Activated naive CD4-positive, alpha-beta T cell treated with anti-CD3 and anti-CD28 coated beads, Interleukin-2, amount 50 U/mL, for 72 hours (primary cell): ENCODE results near the gene SPATA20. TPM values are rescaled to one million over a fixed set of nuclear protein-coding genes. Genes with fewer than 3 reads are reported as not detected.

Source experiments
- ATAC-seq, 2 donors: fragments of 150-1000 bp; cut with Tn5 transposase; 2 replicates each; pipeline ENCODE4 v1.10.0; 2021; ENCODE audit warnings: mild to moderate bottlenecking in 2 of 2, moderate library complexity in 2 of 2
- DNase-seq, 2 donors: peaks; one replicate each; pipeline ENCODE4 v3.0.0; 2021 to 2022; ENCODE audit warnings: low spot score in 2 of 2
- H3K27ac Mint-ChIP-seq, 2 donors: one replicate each; pipeline ENCODE4 v1.8.0; 2022; ENCODE audit warnings: mild to moderate bottlenecking in 2 of 2, mixed read lengths in 2 of 2
- H3K36me3 Mint-ChIP-seq, 2 donors: one replicate each; pipeline ENCODE4 v1.8.0; 2022; ENCODE audit warnings: mixed read lengths in 2 of 2
- H3K9me3 Mint-ChIP-seq, 2 donors: one replicate each; pipeline ENCODE4 v1.8.0; 2022; ENCODE audit warnings: mixed read lengths in 2 of 2
- total RNA-seq, 2 donors: library from RNA; stranded (reverse); gene quantifications; one replicate each; pipeline ENCODE4 v1.2.3, GENCODE V29; 2022

SPATA20 gene
- total RNA-seq, result 10 to 100 TPM; 11.4 to 18.6 TPM

DNA sequence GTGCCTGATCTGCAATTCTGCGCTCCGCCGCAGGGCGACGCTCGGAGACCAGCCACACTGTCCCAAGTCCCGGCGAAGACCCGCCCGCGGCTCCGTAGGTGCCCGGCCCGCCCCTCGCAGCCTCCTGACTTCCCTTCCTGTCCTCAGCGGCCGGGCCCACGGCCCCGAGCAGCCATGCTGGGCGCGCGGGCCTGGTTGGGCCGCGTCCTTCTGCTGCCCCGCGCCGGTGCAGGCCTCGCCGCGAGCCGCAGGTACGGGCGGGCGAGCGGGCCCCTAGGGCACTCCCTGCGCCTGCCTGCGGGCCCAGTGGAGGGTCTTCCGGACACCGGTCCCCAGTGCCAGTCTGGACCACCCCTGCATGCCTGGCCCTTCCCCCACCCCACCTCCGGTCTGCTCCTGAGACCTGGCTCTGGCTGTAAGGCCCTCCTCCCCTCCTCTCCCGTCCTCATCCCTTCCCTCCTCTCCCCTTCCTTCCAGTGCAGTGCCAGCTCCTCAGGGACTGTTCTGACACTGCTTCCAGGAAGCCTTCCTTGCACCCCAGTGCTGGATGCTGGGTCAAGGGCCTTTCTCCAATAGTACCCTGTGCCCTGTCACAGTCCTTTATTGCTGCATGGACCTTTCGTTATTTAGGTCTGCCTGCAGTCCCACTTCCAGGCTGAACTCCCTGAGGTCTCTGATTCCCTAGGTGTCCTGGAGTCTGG is at the start of gene SPATA20:
SPATA20 (plus strand) TSS at position 140 of the 701 bp plus-strand sequence; CDS start at position 175, 35 bp downstream.
- no peaks in the 10 kb centered on the region for H3K9me3 Mint-ChIP-seq
- peak; percentile 88 to 89 for DNase-seq
- H3K36me3 Mint-ChIP-seq, result no peaks in the 10 kb centered on the region
- ATAC-seq, result peak; percentile 90 to 91
- peak within 1 kb of the TSS in 1 of 2 donors; percentile 60 for H3K27ac Mint-ChIP-seq

DNA sequence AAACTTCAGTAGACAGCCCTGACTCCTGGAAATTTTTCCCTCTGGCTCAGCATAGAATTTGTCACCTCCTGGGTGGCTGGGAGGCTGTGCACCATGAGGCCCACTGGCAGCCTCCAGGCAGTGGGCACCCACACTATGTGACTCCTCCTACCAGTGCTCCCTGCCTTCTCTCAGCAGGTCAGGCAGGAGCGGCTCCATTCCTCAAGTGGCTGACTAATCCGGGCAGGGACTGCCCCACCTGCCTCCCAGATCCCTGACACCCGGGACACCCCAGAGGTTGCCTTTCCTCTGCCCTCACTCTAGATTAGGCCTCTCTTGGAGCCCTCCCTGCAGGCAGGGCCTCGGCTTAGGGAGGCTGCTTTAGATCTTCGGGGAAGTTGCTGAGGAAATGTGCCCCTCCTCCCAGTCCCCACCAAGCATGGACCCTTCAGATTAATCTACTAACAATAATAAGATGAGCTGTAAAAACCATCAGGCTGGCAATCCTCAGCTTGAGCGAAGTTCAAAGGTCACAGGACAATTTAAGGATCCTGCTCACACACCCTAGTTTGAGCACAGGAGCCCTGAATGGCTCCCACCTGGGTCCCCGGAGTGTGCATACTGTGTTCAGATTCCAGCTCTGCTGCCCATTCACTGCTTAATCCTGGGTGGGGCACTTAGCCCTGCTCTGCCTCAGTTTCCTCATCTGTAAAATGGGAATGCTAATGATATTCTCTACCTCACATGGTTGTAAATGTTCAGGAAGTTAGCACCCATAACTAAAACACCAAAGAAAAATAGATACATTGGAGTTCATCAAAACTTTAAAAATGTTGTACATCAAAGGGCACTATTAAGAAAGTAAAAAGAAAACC is 48.7 kb upstream of the SPATA20 start:
- Mint-ChIP-seq H3K27ac (no peak overlapping the region), H3K9me3 (no peaks in the 10 kb centered on the region), H3K36me3 (no peaks in the 10 kb centered on the region)
- ATAC-seq, result no peak
- DNase-seq, result no peak

GRCh38 chr17:50499270-50499669 is 47.7 kb upstream of the SPATA20 start:
- no peak for ATAC-seq
- DNase-seq, result no peak
- Mint-ChIP-seq H3K27ac (no peak overlapping the region), H3K9me3 (no peaks in the 10 kb centered on the region), H3K36me3 (no peaks in the 10 kb centered on the region)

- ATAC-seq, result no peak
- H3K36me3 Mint-ChIP-seq, result no peaks in the 10 kb centered on the region
- H3K9me3 Mint-ChIP-seq, result no peaks in the 10 kb centered on the region
- DNase-seq, result no peak
- no peak overlapping the region for H3K27ac Mint-ChIP-seq
Observed at GRCh38 chr17:50499721-50500120, 47.3 kb upstream of the SPATA20 start.

DNA sequence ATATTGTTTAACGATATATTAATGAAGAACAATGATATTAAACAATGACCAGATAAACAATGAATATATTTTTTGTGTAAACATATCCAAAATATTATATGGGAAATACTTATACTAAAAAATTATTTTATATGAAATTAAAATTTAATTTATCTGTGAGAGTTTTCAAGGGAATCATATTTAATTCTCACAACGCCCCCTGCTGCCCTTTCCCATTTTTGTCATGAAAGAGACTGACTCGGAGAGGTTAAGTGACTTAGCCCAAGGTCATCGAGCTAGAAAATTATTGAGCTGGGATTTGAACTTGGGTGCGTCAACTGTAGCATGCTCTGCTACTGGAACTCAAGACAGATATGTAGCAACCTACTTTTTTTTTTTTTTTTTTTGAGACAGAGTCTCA is 45.9 kb upstream of the SPATA20 start:
- no peak for ATAC-seq
- Mint-ChIP-seq H3K9me3 (no peaks in the 10 kb centered on the region), H3K36me3 (no peaks in the 10 kb centered on the region), H3K27ac (no peak overlapping the region)
- DNase-seq, result peak in 1 of 2 donors; percentile 35

DNA sequence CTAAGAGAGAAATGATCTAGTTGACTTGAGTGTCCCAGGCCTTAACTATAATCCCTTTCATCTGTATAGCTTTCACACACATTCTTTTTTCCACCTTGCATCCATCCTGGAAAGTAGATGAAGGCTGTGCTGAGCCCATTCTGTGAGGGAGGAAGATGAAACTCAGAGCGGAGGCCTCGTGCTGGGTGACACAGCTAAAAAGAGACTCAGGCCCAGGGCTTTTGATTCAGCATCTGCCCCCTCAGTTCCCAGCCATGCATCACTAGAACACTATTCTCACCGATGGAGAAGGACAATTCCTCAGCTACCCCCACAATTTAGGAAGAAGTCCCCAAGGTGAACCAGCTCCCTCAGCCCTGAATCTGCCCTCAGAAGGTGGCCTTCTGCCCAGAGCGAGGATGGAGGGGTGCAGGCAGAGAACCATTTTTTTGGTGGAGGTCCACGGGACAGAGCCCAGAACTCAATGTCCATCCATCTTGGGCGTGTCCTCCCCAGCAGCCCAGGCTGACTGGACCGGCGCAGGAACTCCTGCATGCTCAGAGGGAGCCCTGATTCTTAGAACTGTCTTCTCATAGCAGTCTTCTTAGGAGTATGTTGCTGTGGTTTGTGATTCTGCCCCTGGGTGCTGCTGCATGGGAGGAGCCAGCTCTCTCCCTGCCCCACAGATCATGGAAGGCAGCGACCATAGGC is 44.5 kb upstream of the SPATA20 start:
- DNase-seq, result no peak
- H3K27ac Mint-ChIP-seq, result no peak overlapping the region
- ATAC-seq, result no peak
- H3K9me3 Mint-ChIP-seq, result no peaks in the 10 kb centered on the region
- no peaks in the 10 kb centered on the region for H3K36me3 Mint-ChIP-seq

GRCh38 chr17:50505591-50506130 is 41.3 kb upstream of the SPATA20 start:
- no peak overlapping the region for H3K27ac Mint-ChIP-seq
- H3K9me3 Mint-ChIP-seq, result no peaks in the 10 kb centered on the region
- H3K36me3 Mint-ChIP-seq, result no peaks in the 10 kb centered on the region
- ATAC-seq (no peak), DNase-seq (no peak)

- Mint-ChIP-seq H3K36me3 (no peaks in the 10 kb centered on the region), H3K27ac (no peak overlapping the region), H3K9me3 (no peaks in the 10 kb centered on the region)
- ATAC-seq, result no peak
- no peak for DNase-seq
Observed at GRCh38 chr17:50506298-50506697, 40.7 kb upstream of the SPATA20 start.

DNA sequence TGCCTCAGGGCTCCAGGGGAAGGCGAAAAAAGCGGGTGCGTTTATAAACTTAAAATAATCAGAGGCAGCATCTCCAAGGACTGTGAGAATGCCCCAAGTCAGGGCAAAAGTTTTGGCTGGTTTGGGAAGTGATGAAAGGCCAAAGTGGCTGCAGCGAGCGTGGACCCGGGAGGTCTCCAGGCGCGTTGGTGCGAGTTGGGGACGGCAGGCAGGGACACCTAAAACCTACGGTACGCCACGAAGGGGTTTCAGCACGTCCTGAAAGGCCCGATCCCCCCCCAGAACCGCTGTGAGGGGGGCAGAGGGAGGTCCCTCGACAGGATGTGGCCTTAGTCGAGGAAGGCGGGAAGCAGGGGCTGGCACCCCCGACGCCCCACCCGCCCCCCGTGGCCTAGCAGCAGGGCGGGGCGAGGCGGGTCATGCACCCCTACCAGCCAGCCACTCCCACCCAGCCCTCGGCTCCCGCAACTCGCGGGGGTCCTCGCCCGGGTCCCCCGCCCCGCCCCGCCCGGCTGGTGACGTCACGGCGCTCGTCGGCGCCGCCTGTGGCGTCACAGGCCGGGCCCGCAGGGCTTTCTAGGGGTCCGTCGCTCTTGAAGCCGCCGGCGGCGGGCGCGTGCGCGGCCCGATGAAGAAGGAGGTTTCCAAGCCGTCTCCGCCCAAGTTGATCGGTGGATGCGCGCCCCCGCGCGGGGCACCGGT is 39.0 kb upstream of the SPATA20 start, which contains the start of gene MYCBPAP:
MYCBPAP (plus strand) TSS at position 569 of the 702 bp plus-strand sequence. CDS start 236 bp downstream, outside the sequence.
- DNase-seq, result peak; percentile 66 to 71
- ATAC-seq, result peak; percentile 46 to 49
- Mint-ChIP-seq H3K9me3 (no peaks in the 10 kb centered on the region), H3K36me3 (no peaks in the 10 kb centered on the region), H3K27ac (peak within 1 kb of the TSS; percentile 85 to 95)

DNA sequence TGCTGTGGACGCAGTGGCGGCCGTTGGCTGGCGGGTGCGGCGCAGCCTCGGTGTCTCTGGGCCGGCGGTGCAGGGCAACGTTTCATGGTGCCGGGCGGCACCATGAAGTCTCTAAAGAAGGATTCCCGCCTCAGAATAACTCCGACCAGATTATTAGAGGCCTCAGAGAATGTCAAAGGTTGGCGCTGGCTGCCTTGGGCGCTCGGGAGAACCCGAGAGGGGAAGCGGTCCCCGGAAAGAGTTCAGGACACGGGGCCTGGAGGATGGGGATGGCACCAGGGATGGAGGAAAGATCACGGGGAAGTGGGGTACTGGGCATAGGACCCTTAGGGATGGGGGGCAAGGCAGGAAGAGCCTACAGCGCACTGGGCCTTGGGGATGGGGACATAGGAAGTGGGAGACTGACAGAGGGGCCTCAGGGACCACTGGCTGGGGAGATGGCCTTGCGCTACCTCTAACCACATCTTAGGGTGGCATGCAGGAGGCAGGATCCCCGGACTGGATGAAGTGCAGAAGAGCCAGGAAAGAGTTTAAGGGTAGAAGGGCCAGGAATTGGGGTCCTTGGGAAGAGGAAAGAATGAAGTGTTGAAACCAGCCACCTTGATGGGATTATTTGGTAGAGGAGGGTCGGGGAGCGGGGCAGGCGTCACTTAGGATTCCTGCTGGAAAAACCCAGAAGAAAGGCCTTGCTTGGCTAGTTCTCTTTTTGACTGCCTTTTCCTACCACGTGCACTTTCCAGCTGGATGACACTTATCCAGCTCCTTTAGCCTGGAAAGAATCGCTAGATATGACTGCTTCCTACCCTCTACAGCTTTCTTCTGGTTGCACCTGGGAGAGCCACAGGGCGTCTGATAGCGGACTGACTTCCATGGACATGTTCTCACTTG is 38.2 kb upstream of the SPATA20 start:
- ATAC-seq (no peak), DNase-seq (no peak)
- Mint-ChIP-seq H3K36me3 (no peaks in the 10 kb centered on the region), H3K27ac (peak overlapping the region in 1 of 2 donors; percentile 85), H3K9me3 (no peaks in the 10 kb centered on the region)

DNA sequence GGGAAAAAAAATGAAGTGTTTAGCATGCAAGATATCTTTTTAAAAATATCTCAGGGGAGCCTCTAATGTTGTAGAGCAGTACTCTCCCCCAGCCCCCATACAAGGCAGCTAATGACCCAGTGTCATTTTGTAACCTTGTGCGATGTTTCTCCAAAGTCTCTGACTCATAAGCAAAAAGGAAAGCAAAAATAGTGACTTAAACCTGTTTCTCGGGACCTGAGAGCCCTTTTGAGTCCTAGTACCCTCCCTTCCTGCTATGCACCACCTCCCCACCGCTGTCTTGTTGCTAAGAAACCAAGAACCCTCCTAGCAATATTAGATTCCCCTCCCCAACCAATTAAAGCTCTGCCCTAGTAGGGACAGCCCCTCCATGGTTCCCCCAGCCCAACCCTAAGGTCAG is 35.9 kb upstream of the SPATA20 start:
- Mint-ChIP-seq H3K27ac (peak overlapping the region; percentile 83 to 84), H3K36me3 (no peaks in the 10 kb centered on the region), H3K9me3 (no peaks in the 10 kb centered on the region)
- ATAC-seq (peak; percentile 88 to 90), DNase-seq (peak in 1 of 2 donors; percentile 63)

DNA sequence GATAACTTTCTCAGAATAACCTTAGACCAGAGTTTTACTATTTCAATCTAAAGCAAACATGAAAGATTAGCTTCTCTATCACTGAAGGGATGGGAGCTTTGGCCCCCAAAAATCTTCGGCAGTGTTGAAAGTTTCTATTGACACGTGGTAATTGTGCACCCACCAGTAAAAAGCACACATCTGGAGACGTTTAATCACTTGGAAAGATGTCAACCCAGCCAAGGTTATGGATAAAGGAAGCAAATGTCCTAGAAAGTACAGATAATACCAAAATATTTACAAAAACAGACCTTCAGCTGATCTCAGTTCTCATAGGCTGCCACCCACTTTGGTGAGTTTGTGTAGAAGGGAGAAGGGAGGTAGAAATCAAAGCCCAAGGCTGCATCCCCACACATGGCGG is 33.5 kb upstream of the SPATA20 start:
- ATAC-seq (no peak), DNase-seq (no peak)
- H3K9me3 Mint-ChIP-seq, result no peaks in the 10 kb centered on the region
- no peak overlapping the region for H3K27ac Mint-ChIP-seq
- no peaks in the 10 kb centered on the region for H3K36me3 Mint-ChIP-seq

DNA sequence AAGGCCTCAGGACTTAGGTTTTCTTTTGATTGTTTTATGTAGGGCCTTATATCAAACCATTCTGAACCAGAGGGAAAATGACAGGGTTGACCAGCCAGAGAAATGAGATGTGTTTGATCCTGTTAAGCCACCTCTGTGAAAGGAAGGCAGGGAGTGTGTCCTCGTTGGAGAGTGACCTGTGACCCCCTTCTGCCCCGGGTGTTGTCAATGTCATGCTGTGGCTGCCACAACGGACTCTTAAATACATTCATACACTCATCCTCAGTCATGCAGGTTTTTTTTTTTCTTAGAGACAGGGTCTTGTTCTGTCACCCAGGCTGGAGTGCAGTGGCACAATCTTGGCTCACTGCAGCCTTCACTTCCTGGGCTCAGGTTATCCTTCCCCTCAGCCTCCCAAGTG is 32.6 kb upstream of the SPATA20 start:
- H3K27ac Mint-ChIP-seq, result no peak overlapping the region
- DNase-seq, result no peak
- ATAC-seq, result no peak
- H3K36me3 Mint-ChIP-seq, result no peaks in the 10 kb centered on the region
- no peaks in the 10 kb centered on the region for H3K9me3 Mint-ChIP-seq

- no peak for DNase-seq
- no peak for ATAC-seq
- no peaks in the 10 kb centered on the region for H3K9me3 Mint-ChIP-seq
Observed at GRCh38 chr17:50514936-50515702, 31.9 kb upstream of the SPATA20 start.

DNA sequence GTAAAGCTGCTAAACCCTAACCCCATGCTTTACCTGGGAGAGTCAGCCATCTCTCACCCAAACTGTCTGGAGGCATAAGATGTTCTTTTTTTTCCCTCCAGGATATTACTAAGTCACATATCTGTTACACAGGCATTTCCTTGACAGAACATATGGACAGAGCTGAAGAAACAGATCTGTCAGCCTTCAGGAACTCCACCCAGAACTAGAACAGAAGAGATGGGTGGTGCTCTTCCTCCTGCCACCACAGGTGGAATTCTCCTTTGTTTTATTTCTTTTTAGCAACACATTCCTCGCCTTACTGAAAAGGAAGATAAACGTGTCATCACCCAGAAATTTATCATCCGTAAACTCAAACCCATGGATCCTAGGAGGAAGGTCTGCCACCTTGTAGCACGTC is 30.0 kb upstream of the SPATA20 start:
- Mint-ChIP-seq H3K27ac (peak overlapping the region in 1 of 2 donors; percentile 15), H3K9me3 (no peaks in the 10 kb centered on the region), H3K36me3 (no peaks in the 10 kb centered on the region)
- DNase-seq (no peak), ATAC-seq (no peak)

More at GRCh38 chr17:50514936-50515702, 31.9 kb upstream of the SPATA20 start:
- H3K27ac Mint-ChIP-seq, result no peak overlapping the region
- no peaks in the 10 kb centered on the region for H3K36me3 Mint-ChIP-seq
